ENCODE measurements around the gene OR10J4. TPM values are rescaled to one million over a fixed set of nuclear protein-coding genes. Genes with fewer than 3 reads are reported as not detected.
"Not testable (repeated sequence)": the region's sequence is repeated elsewhere in the genome, so short reads cannot be mapped to it uniquely, and the experiment has no call there.

OR10J4 gene
- polyA plus RNA-seq (2013, experiment 1 of 2; ENCODE audit: insufficient read length) = not detected
- polyA plus RNA-seq (2013, experiment 2 of 2; ENCODE audit: insufficient read length) = not detected

GRCh38 chr1:159431904-159432303 is at the start of gene OR10J4:
TSS of gene OR10J4 (plus strand) at chr1:159432204.
- no peak for DNase-seq

GRCh38 chr1:159406821-159407220 is 25.2 kb upstream of the OR10J4 start:
- DNase-seq = no peak

- no peak for DNase-seq
Observed at GRCh38 chr1:159408862-159409400, 23.1 kb upstream of the OR10J4 start.

- no peak for DNase-seq
Observed at GRCh38 chr1:159421821-159422220, 10.2 kb upstream of the OR10J4 start.

- DNase-seq = peak; percentile 1
Observed at GRCh38 chr1:159428536-159428935, 3.5 kb upstream of the OR10J4 start.

DNA sequence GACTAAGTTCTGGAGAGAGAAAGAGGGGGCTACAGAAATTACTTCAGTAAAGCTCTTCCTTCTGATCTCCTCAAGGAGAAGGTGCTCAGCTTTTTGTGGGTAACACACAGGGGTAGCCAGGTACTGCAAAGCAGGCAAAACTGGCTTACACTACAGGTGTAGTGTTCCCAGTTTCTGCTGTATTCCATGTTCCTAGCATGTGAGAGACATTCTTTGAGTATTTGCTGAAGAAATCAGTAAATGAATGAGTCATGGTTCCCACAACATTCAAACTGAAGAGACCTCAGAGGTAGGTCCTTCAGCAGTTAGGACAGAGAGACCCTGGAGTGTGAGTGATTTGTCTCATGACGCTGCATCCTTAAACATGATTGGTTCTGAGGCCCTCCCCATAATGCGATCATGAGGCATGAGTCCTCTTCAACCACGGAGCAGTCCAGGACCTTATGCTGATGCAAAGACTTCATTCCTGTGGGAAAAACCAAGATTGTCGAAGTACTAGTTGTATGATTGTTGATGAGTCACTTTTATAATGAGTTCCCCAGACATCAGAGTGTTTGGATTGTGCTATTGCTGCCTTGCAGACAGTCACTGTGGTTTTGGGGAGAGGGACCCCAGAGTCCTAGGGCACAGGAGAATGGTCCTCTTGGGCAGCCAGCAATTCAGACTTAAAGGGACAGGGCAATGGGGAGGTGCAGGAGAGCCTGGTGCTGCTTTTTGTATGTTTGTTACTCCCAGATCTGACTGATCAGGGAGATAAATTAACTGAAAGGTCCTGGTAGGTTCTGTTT is 2.7 kb upstream of the OR10J4 start:
- peak; percentile 87 for DNase-seq

DNA sequence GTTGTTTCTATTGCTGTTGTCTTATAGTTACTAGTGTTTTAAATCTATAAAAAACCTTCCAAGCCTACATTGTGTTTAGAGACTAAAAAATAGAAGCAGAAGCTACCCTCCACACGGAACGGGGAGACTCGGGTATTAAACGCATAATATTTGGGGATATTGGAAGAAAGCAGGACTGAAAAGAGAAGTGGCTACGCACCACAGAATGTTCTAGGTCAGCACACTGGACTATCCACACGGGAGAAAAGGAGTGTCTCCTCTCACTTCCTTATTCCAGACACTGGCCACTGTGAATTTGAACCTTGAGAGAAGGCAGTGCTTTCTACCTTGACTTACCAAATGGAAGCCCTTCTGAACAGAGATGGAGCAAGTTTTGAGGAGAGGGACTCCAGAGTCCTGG is 1.0 kb upstream of the OR10J4 start:
- no peak for DNase-seq

DNA sequence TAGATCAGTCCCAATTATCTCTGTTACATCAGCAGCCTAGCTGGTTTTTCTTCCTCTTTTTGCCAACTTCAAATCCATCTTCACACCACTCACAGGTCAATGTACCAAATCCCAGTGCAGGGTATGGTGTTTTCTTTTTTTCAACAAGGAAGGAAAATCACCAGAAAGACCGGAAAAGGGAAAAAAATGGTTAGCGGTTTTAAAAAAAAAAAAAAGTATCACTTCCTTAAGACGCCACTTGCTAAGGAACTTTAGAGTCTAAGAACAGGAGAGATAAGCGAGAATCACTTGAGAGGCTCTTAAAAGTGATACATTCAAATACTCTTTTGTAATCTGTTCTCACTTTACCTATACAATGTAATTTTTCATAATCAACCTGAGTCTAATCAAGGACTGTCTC is 4.5 kb downstream of the OR10J4 start:
- DNase-seq = no peak

DNA sequence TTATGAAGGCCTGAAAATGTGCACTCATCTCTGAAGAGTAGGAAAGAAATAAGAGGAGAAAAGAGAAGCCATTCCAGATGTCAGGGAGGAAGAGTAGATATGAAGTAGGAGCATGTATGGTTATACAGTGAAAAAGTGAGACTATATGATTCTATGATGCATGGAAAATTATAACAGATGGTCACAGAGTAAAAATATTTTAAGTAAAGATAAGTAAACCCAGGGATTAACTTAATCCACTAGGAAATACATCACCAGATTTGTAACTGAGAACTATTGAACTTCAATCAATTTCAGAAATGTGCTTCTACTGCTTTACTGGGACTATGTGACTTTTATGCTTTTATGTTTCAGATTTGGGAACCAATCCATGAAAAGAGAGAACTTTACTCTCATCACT is 7.4 kb downstream of the OR10J4 start, which contains the start of gene OR10J1:
OR10J1 (plus strand) TSS at position 301 of the 400 bp plus-strand sequence; CDS start at position 371, 70 bp downstream.
- no peak for DNase-seq

DNA sequence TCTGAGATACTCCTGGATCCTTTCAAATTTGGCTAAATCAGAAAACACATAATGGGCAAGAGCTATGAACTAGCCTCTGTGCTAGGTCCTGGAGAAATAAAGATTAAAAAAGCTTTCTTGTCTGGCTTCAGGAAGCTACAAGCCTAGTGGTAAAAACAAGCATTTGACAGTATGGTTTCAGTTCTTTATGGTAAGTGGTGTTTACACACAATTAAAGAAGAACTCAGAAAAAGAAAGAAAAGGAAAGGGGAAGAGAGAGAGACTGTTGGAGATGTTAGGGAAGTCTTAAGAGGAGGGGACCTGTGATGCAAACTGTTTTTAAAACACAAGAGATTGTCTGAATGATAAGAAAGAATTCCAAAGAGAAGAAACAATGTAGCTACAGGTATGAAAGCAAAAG is 9.4 kb downstream of the OR10J4 start:
- DNase-seq = no peak

GRCh38 chr1:159442428-159442827 is 10.4 kb downstream of the OR10J4 start:
- DNase-seq = no peak

- DNase-seq = no peak
Observed at GRCh38 chr1:159443066-159443750, 11.2 kb downstream of the OR10J4 start.

DNA sequence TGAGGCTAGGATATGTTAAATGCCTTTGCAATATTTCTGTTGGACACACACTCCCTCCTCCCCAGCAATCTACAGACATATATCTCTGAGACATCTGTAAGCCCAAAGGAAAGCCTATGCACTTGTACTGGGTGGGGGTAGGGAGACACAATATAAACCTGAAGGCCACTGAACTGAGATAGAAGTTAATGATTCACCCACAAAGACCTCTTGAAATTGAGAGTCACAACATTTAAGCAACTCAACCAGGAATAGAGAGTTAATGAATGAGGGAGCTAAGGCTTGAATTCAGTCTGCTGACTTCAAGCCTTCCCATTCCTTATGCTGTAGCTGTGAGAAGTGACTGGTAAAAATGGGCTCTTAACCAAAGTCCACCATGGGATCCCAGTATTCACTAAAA is 12.5 kb downstream of the OR10J4 start:
- no peak for DNase-seq

DNA sequence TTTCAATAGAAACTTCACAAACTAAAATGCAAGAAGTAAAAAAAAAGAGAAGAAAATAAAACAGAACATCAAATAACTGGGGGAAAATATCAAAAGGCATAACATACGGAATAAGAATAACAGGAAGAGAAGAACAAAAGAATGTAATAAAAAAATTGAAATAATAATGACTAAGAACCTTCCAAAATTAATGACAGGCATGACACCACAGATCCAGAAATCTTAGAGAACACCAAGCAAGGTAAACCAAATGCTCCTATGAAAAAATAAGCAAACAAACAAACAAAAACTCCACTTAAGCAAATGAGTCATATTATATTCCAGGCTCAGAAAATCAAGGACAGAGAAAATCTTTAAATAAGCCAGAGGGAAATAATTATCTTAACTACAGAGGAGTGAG is 16.2 kb downstream of the OR10J4 start:
- DNase-seq = no peak

GRCh38 chr1:159449605-159450004 is 17.6 kb downstream of the OR10J4 start:
- DNase-seq = not testable (repeated sequence)

DNA sequence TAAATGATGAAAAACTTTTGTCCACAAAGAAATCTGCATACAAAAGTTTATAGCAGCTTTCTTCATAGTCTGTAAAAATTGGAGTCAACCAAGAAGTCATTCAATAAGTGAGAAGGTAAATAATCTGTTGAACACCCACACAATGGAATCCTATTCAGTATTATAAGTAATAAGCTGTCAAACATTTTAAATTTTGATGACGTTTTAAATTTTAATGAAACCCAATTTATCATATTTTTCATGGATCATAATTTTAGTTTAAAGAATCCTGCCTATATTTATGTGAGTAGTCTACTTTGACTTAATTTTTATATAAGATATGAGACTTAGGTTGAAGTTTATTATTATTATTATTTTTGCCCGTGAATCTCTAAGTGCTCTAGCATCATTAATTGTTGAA is 27.5 kb downstream of the OR10J4 start:
- no peak for DNase-seq

GRCh38 chr1:159465191-159465603 is 33.2 kb downstream of the OR10J4 start:
- no peak for DNase-seq

DNA sequence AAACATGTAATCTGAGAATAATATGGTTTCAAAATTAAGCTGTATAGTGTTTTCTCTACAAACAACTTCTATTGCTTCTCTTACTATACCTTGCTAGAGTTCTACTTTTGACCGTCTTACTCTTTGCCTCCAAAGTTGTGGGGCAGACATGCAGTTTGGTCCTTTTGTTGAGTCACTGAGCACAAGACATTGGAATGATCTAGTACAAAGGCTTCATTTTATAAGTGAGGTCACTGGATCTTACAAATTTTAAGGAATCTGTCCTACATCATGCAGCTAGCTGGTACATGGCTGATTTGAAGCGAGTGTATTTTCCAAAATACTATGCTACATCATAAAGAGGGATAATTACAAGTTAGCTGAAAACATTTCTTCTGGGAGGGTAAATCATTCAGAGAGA is 36.3 kb downstream of the OR10J4 start:
- DNase-seq = no peak

DNA sequence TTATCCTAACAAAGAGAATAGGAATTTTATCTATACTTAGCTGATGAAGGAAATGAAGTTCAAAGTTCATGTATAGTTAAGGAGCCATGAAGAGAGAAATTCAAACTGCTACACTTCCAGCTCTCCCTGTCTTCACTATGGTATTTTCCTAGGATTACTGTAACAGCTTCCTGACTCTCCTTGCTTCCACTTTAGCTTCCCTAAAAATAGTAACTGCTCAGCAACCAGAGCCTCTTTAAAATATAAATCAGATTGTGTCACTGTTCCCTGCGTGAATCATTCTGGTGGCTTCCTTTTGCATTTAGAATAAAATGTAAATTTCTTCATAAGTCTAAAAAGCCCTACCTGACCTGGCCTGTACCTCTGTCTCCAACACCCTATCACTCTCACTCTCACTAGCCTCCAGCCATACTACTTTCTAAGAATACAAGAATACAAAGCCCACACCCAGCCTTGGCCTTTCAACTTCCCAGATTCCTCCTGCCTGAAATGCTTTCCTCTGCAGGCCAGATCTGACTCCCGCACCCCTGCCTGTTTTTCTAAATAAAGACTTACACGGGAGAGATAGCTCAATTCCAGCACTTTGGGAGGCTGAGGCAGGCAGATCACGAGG is 38.0 kb downstream of the OR10J4 start:
- DNase-seq = no peak

GRCh38 chr1:159473335-159473734 is 41.3 kb downstream of the OR10J4 start:
- peak; percentile 4 for DNase-seq

GRCh38 chr1:159474926-159475325 is 42.9 kb downstream of the OR10J4 start:
- no peak for DNase-seq

All from fibroblast of skin of abdomen (primary cell).